CD4-positive, alpha-beta T cell treated with Interferon gamma for 1 hour (primary cell): ENCODE measurements around the gene PDE10A.

Experiments used
- DNase-seq: peaks from one replicate; pipeline ENCODE4 v3.0.0-alpha.2; 2020

PDE10A gene

DNA sequence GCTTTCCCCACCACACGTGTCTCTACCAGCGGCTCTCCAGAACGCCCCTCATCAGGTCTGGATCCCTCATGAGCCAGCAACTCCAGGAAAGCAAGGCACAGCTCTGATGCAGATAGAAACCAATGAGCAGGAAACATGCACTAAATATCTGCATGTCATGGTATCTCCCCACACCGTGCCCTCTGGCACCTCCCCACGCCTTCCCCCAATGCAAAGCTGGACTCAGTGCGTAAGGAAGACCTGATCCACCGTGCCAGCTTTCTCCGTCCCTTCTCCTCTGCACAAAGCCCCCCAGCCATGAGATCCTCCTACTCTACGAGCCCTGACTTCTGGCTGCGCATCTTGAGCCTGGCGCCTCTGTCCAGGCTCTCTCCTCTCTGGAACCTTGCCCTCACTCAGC, 9.4 kb downstream of the PDE10A start:
- DNase-seq: no peak

DNA sequence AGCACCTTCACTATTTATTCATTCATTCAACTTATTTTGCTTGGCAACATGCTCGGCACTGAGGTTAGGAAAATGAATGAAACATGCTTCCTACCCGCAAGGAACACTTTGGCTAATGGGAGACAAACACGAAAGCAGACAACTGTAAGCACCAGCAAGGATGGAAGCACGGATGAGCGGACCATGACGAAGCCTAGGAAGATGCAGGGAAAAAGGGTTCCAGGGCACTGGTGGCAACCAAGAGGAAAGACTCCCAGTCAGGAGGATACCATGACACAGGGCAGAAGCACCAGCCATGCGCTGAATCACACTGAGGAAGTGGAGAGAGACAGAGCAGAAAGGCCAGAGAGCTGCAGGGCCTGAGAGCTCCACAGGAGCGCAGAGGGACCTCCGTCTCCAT, 9.8 kb downstream of the PDE10A start:
- DNase-seq: no peak

DNA sequence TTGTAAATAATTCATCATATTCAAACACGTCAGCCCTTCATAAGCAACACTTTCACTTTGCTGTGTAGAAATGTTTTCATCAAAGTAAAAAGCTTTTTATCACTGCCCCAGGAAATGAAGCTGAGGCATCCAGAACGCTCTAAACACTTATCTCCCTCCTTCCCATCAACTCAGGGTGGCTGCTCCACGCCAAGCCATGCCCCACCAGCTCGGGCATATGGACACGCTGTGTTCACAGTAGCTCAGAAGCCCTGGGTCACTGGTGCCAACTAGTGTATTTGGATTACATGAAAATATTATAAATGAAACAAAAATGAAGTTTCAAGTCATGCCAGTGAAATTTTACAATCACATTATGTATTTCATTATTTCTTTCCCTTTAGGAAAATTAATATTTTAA, 10.3 kb downstream of the PDE10A start:
- DNase-seq: no peak

DNA sequence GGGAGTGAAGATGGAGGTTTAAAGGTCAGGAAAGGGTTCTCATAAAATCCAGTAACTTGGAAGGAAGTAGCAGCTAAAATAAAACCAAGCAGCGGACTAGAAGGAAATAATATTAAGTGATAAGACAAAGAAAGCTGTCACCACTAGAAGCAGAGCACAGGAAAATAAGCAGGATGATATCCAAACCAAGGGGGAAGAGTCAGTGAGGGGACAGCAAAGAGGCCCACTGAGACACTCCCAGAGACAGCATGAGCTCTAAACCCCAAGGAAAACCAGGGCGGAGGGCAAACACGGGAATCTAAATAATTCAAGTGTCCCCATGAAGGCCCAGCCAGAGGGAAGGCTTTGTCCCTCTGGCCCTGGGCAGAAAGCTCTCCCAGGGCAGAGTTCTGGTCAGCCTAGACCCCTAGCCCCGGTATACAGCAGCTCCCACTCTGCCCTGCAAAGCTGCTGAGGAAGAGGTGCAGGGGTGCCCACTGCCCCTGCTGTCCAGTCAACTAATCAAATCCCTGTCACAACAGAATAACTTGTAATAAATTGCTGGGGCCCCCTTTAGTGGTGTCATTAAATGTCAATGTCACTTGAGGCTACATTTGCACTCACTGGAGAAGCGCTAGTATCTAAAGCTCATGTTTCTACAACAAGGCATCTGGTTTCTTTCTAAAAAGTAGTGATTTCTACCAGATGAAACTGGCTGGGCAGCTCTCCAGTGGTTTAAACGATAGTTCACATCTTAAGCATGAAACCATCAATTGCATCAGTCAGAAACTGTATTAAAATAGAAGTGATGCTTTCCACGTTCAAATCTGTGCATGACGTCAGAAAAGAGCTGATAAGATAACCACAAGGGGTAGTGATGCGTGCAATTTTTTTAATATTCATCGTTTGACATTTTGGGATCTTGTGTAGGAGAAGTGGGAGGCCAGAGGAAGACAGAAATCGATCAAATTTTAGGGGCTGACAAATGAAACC, 13.6 kb downstream of the PDE10A start:
- DNase-seq: no peak

DNA sequence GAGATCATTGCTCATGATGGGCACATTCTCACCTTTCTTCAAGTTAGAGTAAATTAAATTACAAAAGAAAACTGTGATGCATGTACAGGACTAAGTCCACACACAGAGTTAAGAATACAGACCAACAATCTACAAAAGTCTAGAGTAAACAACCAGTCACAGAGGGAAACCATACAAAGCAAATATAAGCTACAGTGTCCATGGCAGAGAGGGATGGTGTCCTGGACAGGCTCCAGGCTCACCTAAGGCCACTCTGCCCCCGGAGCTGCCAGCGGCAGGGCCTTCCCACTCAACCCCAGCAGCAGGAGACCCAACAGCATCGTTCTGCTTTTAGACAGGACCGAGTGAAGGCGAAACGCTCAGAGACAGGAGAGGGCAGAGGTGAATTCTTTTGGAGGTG, 16.0 kb downstream of the PDE10A start:
- DNase-seq: no peak

DNA sequence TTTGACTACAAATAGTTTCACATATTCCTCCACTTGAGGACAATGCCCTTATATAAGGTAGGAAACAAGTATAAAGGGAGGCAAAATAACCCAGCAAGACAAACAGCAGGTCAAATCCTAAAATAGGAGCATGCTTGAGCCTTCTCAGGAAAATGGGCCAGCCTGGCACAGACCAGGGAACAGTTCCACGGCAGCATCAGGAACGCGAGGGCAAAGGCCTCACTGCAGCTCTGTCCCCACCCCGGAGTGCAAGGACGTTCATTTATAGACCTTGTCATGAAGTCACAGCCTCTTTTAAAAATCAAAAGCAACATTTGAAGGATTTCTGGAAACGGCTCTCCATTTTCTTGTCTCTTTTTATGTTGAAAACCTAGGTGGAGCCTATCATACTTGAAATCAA, 17.1 kb downstream of the PDE10A start:
- DNase-seq: no peak

DNA sequence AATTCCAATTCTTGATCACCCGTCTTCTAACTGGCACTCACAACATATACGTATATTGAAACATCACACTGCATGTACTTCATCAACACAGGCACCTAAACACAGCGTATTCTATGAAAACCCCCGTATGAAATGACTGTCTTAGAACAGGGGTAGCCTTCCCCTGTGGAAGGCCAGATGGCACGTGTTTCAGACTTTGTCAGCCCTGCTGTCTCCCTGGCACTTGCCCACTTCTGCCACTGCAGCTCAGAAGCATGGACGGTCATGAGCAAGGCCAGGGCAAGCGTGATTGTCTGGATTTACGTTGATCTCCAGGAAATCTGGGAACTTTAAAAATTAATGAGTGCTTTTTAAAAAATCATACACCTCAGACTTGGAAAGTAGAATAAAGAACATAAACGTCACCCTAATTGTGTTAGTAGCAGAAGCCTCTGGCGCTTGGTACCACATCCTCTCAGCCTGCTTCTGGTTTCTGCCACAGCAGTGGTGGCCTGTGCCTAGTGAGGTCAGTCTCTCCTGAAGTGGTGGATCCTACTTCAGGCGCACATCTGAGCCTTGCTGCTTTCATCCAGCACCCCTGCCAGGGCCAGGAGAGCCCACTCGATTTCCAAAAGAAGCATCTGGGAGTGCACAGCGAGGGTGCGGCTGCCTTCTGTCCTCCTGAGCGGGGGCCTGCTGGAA, 18.3 kb downstream of the PDE10A start:
- DNase-seq: no peak

DNA sequence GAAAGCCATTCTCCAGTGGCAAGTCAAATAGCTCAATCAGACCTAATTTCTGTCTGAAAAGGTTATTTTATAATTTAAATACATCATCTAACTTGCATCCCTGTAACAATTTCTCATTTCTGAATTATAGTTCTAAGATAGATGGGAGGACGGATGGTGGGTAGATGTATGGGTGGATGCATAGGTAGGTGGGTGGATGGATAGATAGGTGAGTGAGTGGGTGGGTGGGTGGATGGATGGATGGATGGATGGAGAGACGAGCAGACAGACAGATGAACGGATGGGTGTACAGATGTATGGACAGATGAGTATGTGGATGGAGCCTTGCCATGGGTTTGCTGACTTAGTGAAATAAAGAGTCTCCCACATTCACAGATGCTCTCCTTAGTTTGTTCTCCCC, 20.0 kb downstream of the PDE10A start:
- DNase-seq: no peak

DNA sequence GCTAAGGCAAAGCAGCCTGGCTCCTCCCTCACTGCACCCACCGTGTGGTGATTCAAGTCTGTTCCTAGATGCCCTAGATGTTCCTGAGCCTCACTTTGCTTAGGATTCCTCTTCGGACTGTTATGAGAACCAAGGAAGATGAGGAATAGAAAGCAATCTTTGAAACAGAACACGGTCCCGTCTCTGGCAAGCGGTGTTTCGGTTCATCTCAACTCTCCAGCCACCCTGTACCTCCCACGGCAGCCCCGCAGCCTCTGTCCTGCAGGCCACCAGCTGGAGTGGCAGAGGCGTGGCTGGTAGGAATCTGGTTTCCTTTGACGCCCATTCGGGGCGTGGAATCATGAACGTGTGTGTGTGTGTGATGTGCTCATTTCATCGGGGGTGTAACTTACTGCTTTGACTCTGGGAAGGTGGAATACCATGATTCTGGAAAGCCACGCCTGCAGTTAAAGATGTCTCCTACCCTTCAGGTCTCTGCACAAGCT, 21.3 kb downstream of the PDE10A start:
- no peak for DNase-seq

DNA sequence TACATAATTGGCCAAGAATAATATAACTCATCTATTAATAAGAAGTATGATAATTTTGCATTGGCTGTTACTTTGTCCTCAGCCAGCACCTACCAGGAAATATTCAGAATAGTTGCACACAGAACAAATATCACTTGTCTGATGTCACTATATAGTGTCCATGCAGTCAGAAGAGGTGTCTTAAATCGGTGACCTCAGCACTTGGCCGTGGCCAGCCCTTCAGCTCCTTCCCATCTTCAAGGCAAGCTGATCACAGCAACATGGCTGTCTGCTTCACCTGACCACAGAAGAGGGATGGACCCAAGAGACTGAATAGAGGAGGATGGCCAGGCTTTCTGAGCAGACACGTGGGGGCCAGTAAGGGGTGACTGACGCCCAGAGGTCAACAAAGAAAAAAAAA, 22.2 kb downstream of the PDE10A start:
- DNase-seq: no peak

DNA sequence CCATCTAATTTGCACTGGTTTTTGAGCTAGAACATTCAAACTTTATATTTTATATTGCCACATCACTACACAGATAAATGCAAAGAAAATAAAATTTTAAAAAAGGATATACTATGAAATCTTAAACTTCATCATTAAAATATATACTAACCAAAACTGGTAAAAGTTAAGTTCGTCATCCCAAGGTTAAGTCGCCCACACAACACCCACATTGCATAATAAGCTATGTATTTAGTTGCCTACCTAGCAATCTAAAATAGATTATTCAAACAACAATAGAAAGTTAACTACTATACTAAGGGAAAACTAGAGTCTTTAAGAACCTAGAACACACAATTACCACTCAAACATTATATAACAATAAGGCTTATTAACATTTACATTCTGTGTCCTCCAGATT, 24.5 kb downstream of the PDE10A start:
- DNase-seq: no peak

DNA sequence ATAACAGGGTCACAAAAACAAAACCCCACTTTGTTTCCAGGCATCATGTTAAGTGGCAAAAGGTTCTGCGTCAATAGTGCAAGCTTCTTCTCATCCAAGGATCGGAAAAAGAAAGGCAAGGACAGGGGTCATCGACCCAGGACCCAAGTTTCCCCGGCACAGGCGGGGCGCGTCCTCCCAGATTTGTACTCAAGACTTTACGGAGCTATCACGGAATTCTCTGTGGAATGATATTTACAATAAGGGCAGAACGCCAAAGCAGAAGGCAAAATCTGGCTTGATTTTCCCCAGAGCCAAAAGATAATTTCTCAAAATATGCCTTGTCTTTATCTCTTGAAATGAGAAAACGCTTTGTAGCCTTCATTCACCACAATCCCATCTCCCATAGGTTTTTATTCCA, 25.5 kb downstream of the PDE10A start:
- no peak for DNase-seq

DNA sequence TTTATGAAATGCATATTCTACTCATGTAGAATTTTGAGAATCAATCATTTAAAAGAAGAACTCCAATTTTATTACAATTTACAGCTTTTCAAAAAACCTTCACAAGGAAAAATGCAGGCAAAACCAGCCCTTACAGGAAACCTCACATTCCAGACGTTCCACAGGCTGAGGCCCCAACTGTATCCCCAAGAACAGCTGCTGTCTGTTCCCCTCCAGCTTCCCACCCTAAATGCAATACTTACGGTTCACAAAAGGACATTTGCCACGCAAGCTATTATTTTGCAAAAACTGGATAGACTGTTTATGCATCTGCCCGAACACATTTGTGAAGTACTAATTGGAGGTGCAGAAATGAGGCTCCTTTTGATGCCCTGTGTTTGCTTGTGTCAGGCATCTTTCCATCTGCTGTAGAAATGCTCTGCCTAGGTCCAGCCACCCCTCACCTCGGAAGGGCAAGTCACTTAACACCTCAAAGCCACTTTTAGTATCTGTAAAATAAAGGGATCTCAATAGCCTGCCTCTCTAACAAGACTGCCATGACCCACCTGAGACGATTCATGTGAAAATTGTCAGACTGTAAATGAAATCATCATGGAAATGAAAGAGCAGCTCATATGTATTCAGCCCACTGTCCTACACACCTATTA, 26.5 kb downstream of the PDE10A start:
- no peak for DNase-seq

DNA sequence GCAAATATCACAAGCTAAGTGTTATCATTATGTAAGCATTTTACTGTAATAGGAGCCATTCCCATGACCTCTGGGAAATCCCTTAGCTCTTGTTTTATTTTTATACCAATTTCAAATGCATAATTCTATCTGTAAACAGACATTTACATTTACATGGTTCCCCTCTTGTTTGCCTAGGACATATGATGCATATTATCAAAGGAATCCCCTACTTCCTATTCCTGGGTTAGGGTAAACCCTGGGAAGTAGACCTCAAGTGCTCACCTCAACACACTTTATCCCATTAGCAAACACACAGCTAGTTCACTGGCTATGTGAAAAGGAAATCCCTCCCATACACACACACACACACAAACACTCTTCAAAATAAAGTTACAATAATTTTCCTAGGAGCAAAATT, 27.1 kb downstream of the PDE10A start:
- DNase-seq: no peak

DNA sequence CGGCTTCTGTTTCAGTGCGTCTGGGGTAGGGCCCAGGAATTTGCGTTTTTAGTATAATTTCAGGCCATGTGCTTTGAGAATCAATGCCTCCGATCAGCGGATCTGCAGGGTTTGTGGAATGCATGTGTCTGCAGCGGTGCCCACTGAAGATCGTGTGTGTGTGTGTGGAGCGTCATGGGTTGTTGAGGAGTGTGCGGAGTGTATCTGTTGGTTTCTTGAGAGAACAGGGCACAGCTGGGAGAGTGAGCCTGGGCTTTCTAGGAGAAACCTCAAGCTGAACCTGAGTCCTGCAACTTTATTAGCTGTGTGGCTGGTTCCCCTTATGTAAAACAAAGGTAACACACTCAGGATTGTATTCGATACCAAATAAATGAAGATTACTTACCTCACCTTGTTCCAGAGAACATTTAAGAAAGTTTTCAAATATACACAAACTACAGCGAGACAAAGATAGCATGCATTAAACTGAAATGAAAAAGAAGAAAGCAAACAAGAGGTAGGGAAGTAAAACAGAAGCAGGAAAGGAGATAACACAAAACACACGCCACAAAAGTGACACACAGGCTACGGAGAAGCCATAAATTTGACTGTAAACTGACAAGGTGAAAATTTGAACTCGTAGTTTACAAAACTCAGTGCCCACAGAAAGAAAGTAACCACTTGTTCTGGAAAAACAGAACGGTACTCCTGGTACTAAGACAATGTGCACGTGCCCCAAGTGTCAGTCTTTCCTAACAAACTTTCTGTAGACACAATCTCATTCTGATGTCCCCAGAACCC, 28.8 kb downstream of the PDE10A start:
- no peak for DNase-seq

DNA sequence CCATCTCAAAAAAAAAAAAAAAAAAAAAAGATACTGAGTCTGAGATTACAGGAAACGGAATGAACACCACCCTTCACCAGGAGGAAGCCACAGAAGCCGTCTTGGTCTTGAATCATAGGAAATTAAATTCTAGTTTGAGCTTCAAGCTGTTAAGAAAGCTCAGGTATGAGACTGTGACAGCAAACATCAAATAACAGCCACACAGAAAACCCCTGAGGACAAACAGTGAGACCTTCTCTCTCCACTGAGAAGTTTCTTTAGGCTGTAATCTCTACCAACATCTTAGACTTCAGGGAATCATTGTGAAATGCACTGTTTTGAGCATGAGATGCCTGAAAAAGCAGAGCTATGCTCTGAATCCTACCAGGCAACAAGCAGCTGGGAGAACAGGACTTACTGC, 30.8 kb downstream of the PDE10A start:
- no peak for DNase-seq

DNA sequence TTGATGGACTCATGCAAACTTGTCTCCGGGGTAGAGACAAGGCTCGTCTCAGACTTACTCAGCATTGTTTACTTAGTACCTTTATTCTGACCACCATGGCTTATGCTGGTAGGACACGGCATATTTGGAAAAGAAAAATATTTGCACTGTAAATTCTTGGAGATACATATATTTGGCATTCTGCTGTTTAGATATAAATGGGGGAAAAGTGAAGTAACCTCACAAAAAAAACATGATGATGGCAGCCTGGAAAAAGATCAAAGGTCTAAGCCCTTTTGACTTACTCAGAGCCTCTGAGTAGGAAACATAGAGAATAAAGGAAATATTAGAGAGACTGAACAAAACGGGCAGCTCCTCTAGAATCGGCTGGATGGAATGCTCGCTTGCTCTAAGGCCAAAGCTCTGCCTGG, 32.5 kb downstream of the PDE10A start:
- no peak for DNase-seq

DNA sequence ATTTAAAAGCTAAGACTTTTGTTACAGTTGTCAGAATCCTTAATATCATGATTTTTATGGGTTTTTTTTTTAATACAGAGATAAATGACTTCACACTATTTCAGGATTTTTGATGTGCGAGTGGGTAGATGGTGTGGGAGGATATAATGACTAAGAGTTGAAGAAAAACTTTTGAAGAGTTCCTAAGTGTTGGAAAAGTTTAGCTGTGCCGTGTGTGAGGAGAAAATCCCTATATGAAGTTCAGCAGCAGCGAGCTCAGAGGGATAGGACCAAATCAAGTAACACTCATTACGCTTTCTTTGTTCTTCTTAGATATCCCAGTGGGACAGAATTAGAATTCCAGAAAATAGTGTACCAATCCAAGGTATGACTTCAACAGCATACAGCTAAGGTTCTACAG, 34.1 kb downstream of the PDE10A start:
- DNase-seq: no peak

DNA sequence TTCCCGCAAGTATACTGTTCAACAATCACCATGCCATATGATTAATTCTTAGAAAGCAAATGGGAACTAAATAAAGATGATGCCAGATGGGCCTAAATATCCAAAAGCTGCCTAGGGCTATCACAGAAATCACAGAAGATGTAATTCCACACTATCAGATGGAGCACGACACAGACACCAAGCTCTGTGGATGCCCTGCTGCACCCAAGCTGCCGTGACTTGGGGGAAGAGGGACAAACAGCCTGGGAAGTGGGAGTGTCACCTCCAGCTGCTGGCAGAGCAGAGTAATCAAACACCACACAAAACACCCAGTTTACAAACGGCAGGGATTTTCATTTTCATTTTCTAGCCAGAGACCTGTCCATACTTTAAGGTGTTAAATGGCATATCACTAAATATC, 35.7 kb downstream of the PDE10A start:
- no peak for DNase-seq

DNA sequence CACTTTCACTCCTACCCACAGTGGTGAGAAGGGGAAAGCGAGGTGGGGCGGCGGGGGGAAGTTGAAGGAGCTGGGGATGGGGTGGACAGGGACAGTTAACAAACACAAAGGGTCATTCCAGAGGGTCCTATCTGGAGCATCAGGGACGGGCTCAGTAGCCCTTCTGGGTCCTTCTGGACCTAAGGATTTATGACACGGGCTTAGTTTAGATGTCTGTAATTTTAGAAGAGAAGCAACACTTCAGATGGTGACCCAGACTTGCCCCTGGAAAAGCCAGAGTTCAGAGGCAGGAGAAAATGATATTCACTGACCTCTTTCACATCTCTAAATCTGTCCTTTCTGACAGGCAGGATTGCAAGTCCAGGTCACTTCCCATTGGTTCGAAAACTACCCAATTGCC, 36.3 kb downstream of the PDE10A start:
- DNase-seq: no peak

DNA sequence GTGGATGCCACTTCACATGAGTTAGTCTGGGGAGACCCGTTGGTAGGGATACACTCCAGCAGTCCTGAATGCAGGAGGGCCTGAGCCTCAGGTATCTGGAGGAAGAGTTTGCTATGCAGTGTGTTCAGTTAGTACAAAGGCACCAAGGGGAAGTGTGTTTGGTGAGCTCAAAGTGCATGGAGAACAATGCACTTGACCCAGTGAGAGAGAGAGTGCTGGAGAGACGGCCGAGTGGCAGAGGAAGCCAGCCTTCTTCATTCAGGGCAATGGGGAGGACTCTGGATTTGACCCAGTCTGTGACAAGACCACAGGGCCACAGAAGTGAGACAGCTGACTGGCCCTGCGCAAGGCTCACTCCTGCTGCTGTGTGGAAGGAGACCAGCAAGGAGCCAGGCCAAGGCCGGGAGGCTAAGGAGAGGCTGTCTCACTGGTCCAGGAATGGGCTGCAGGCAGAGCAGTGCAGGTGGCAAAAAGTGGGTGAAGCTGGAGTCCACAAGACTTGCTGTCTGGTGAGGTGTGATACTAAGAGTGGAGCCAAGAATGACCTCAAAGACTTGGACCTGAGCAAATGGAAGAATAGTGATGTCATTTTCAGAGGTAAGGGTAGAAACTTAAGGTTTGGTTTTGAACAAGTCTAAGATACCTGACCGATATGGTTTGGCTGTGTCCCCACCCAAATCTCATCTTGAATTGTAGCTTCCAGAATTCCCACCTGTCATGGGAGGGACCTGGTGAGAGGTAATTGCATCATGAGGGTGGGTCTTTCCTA, 38.0 kb downstream of the PDE10A start:
- DNase-seq: no peak

DNA sequence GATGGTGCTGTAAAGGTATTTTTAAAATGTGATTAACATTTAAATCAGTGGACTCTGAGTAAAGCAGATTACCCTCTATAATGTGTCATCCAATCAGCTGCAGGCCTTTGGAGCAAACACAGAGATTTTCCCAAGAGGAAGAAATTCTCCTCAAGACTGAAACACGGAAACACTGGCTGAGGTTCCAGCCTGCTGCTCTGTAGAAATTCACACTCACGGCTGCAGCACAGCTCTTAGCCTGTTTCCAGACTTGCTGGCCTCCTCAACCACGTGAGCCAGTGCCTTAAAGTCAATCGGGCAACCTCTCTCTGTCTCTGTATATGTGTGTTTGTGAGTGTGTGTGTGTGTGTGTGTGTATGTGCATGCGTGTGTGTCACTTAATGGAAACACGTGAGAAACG, 41.1 kb downstream of the PDE10A start:
- DNase-seq: no peak
